Measurements from ENCODE around the gene NF2.

- TF ChIP-seq CTCF (IDR thresholded peaks at IDR 0.05) (no peak), POLR2A (IDR thresholded peaks at IDR 0.05) (no peak)
Measured at GRCh38 chr22:29673361-29674066, 70.1 kb downstream of the NF2 start.

Measured in ovary (tissue), 3 donors.